GM12892 (cell line): ENCODE measurements around the gene NLRC3.

Experiments used
- DNase-seq: peaks from one replicate; pipeline ENCODE4 v3.0.0; 2011; ENCODE audit not compliant: insufficient read length
- FAIRE-seq: peaks from 2 replicates; lab custom pipeline; 2011; peaks lifted over from hg19 to GRCh38; lab: Jason Lieb, UNC
- POLR2A ChIP-seq: IDR thresholded peaks from 2 replicates; pipeline ENCODE4 v1.6.1; 2011; ENCODE audit warnings: low read depth, low read length, control low read depth
- POLR2AphosphoS5 ChIP-seq: IDR thresholded peaks from 2 replicates; pipeline ENCODE4 v1.6.1; 2011; ENCODE audit warnings: low read depth, low read length, control low read depth
- TAF1 ChIP-seq: IDR thresholded peaks from 2 replicates; pipeline ENCODE4 v1.6.1; 2011; ENCODE audit warnings: low read depth, mild to moderate bottlenecking, control low read depth, low read length, borderline replicate concordance

NLRC3 gene

GRCh38 chr16:3607634-3608033, 30.4 kb upstream of the NLRC3 start:
- TF ChIP-seq POLR2AphosphoS5, result no peak
- no peak for TF ChIP-seq TAF1
- no peak for TF ChIP-seq POLR2A
- FAIRE-seq (no peak), DNase-seq (no peak)

DNA sequence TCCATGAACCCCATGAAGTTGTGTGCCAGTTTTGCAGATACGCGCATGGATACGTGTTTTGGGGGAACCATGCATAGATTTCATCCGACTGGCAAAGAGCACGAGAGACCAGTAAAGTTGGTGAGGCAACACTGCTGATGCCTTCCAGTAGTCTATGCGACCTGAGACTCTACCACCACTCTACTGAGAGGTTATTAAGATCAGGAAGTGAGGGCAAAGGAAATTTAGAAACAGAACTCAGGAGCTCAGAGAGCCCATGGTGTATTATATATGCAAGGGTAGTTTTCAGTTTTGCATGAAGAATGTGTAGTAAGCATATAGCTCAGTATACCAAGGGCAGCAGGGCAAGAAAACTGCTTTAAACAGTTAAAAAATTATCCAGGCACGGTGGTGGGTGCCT, 30.0 kb upstream of the NLRC3 start:
- TF ChIP-seq POLR2A (no peak), POLR2AphosphoS5 (no peak), TAF1 (no peak)
- DNase-seq, result no peak
- no peak for FAIRE-seq

- FAIRE-seq, result no peak
- no peak for DNase-seq
- no peak for TF ChIP-seq POLR2AphosphoS5
- TF ChIP-seq TAF1, result no peak
- no peak for TF ChIP-seq POLR2A
Measured at GRCh38 chr16:3606441-3606840, 29.2 kb upstream of the NLRC3 start.

GRCh38 chr16:3602320-3602653, 25.1 kb upstream of the NLRC3 start:
- DNase-seq, result no peak
- no peak for TF ChIP-seq POLR2A
- TF ChIP-seq TAF1, result no peak
- TF ChIP-seq POLR2AphosphoS5, result no peak
- no peak for FAIRE-seq

DNA sequence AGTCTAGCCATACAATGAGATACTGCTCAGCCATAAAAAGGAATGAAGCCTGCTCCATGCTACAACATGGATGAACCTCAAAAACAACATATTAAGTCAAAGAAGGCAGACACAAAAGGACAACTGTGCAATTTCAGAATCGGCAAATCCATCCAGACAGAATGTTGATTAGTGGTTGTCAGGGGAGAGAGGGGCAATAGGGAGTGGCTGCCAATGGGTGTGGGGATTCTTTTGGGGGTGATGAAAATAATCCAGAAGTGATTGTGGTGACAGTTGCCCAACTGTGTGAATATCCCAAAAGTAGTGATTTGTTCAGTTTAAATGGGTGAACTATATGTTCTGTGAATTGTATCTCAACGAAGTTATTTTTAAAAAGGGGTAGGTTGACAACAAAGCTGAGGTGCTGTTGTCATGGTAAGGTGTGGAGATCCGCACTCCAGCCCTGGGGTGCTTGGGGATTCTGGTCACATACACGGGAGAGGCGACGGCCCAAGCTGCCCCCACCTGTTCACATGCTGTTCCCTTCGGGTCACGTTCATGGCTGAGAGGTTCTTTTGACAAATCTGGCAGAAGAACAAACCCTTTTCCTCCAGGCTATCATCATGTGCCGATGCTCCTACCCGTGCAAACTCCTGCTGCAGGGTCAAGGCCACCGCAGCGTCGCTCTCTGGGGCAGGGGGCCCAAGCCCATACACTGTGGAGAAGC, 24.6 kb upstream of the NLRC3 start:
- DNase-seq, result no peak
- FAIRE-seq, result no peak
- no peak for TF ChIP-seq POLR2A
- TF ChIP-seq POLR2AphosphoS5, result no peak
- no peak for TF ChIP-seq TAF1

DNA sequence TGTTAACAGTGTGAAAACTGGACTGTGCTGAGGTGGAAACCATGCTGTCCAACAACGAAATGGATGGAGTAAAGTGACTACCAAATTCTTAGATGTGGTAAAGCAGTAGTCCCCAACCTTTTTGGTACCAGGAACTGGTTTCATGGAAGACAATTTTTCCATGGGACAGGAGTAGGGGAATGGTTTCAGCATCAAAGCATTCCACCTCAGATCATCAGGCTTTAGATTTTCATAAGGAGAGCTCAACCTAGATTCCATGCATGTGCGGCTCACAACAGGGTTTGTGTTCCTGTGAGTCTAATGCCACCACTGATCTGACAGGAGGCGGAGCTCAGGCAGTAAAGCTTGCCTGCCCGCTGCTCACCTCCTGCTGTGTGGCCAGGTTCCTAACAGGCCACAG, 22.7 kb upstream of the NLRC3 start:
- DNase-seq (no peak), FAIRE-seq (no peak)
- TF ChIP-seq POLR2AphosphoS5, result no peak
- TF ChIP-seq TAF1, result no peak
- TF ChIP-seq POLR2A, result no peak

DNA sequence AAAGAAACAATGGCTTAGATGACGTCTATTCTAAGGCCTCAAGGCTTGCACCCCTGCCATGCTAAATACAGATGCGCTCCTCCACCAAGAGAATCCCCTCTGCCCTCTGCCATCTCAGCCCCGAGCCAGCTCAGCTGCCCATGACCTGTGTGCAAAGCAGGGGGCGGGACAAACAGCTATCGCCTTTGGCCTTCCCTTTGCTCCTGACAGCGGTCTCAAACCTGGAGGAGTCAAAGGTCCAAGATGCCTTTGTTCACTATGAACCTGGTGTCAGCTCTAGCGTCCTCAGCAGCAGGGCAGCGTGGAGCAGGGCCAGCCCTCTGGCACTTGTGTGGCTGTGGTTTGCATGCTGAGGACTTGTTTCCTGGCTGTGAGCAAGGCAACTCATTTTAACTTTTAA, 21.9 kb upstream of the NLRC3 start:
- no peak for TF ChIP-seq TAF1
- no peak for TF ChIP-seq POLR2AphosphoS5
- TF ChIP-seq POLR2A, result no peak
- no peak for DNase-seq
- FAIRE-seq, result no peak

DNA sequence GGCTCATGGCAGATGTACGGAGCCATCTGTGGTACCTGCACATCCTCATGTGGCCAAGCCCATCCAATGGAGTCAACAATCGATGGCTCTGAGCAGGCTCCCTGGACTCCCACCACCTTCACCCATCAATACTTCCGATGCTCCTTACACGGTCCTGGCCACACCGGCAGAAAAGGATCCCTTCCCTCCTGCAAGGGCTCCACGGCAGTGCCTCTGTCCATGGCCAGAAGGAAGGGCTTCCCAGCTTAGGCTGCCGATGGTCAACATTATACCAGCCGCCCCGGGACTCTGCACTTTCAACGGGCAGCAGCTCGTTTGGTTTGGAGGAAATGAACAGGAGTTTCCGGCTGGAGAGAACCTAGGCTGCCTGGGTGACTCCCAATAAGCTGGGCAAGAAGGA, 21.0 kb upstream of the NLRC3 start:
- no peak for FAIRE-seq
- DNase-seq, result no peak
- TF ChIP-seq POLR2A (no peak), TAF1 (no peak), POLR2AphosphoS5 (no peak)

- DNase-seq, result no peak
- TF ChIP-seq TAF1 (no peak), POLR2A (no peak), POLR2AphosphoS5 (no peak)
- no peak for FAIRE-seq
Measured at GRCh38 chr16:3597676-3598075, 20.5 kb upstream of the NLRC3 start.

DNA sequence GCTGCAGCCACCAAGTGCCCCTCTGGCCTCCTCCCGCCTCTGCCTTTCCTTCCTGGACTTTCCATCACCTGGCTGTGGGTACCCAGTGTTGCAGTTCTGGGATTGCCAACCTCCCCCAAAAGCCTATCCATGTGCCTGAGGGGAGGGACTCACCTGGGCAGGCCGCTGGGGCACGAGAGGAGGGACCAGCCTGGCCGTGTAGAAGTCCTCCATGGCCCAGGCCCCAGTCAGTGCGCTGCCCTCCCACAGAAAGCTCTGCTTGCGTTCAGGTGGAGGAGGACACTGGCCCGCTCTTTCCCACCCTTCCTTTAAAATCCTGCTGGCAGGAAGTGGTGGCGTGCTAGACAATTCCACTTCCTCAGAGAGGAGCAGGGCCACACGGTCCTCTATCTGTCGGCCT, 20.0 kb upstream of the NLRC3 start:
- DNase-seq, result no peak
- no peak for TF ChIP-seq POLR2AphosphoS5
- no peak for TF ChIP-seq TAF1
- no peak for TF ChIP-seq POLR2A

GRCh38 chr16:3596101-3596861, 19.1 kb upstream of the NLRC3 start:
- no peak for DNase-seq
- no peak for TF ChIP-seq TAF1
- no peak for TF ChIP-seq POLR2AphosphoS5
- no peak for TF ChIP-seq POLR2A
- FAIRE-seq, result no peak

More for the DNA sequence above, 20.0 kb upstream of the NLRC3 start:
- FAIRE-seq, result no peak
